AG09319 (cell line): ENCODE results near the gene TPSG1.
"Not testable (repeated sequence)": the region's sequence is repeated elsewhere in the genome, so short reads cannot be mapped to it uniquely, and the experiment has no call there.

Source experiments
- DNase-seq: peaks from one replicate; pipeline ENCODE4 v3.0.0-alpha.2; 2010; ENCODE audit warnings: low read depth; ENCODE audit errors: extremely low read depth
- CTCF ChIP-seq: IDR thresholded peaks from 2 replicates; pipeline ENCODE4 v1.5.1; 2011; ENCODE audit warnings: low read depth, mild to moderate bottlenecking, inconsistent platforms, low read length, moderate library complexity

Gene TPSG1

GRCh38 chr16:1249031-1249755 lies 24.1 kb upstream of the TPSG1 start:
- DNase-seq: not testable (repeated sequence)

GRCh38 chr16:1247903-1248537 lies 23.0 kb upstream of the TPSG1 start:
- DNase-seq: not testable (repeated sequence)

- no peak for DNase-seq
These were observed 20.5 kb upstream of the TPSG1 start for GRCh38 chr16:1245452-1246020.

GRCh38 chr16:1244881-1245280 lies 19.8 kb upstream of the TPSG1 start:
- no peak for DNase-seq
- no peak for TF ChIP-seq CTCF

More at GRCh38 chr16:1245452-1246020, 20.5 kb upstream of the TPSG1 start:
- TF ChIP-seq CTCF: no peak

- DNase-seq: not testable (repeated sequence)
These were observed 19.1 kb upstream of the TPSG1 start for GRCh38 chr16:1243907-1244850.

- DNase-seq: not testable (repeated sequence)
These were observed 18.3 kb upstream of the TPSG1 start for GRCh38 chr16:1243363-1243762.

- DNase-seq: not testable (repeated sequence)
These were observed 16.0 kb upstream of the TPSG1 start for GRCh38 chr16:1241081-1241480.

- DNase-seq: not testable (repeated sequence)
These were observed 15.4 kb upstream of the TPSG1 start, which contains the start of gene TPSAB1 for GRCh38 chr16:1240436-1240835. Gene TPSAB1, plus strand, starts transcription at chr16:1240705. Its CDS starts 234 bp downstream, at chr16:1240939.

GRCh38 chr16:1239575-1239974 lies 14.5 kb upstream of the TPSG1 start:
- DNase-seq: not testable (repeated sequence)

- DNase-seq: not testable (repeated sequence)
These were observed 13.8 kb upstream of the TPSG1 start for GRCh38 chr16:1238909-1239308.

- TF ChIP-seq CTCF: no peak
- DNase-seq: no peak
These were observed 12.9 kb upstream of the TPSG1 start for GRCh38 chr16:1237990-1238389.

GRCh38 chr16:1236659-1237058 lies 11.6 kb upstream of the TPSG1 start:
- DNase-seq: not testable (repeated sequence)

GRCh38 chr16:1232049-1232748 lies 7.1 kb upstream of the TPSG1 start:
- not testable (repeated sequence) for DNase-seq

GRCh38 chr16:1231301-1231700 lies 6.2 kb upstream of the TPSG1 start:
- DNase-seq: not testable (repeated sequence)

GRCh38 chr16:1230471-1231212 lies 5.6 kb upstream of the TPSG1 start:
- DNase-seq: not testable (repeated sequence)
